Panc1 (cell line): ENCODE data around the gene CHRNB1. TPM values are rescaled to one million over a fixed set of nuclear protein-coding genes. Genes with fewer than 3 reads are reported as not detected.

Experiments
- ATAC-seq: fragments of 200-7000 bp; cut with Tn5 transposase; 2 replicates; pipeline ENCODE4 v1.9.1; 2020; ENCODE audit warnings: mild to moderate bottlenecking, moderate library complexity
- BruUV-seq: library from RNA; stranded (reverse); fragments of 400-500 nt; replicated peaks from 2 replicates; lab custom pipeline; 2021; lab: Mats Ljungman, UMichigan
- CTCF ChIA-PET: fragments of 300-600 bp; sonication (Branson Sonifier 250); formaldehyde crosslinking; loops from one replicate; lab custom pipeline; 2022; ENCODE audit warnings: antibody characterized with exemption; lab: Charles Lee
- POLR2A ChIA-PET: fragments of 300-600 bp; sonication (Branson Sonifier 250); formaldehyde crosslinking; loops from one replicate; lab custom pipeline; 2022; ENCODE audit warnings: antibody characterized with exemption; lab: Charles Lee
- DNase-seq: peaks from one replicate; pipeline ENCODE4 v3.0.0-alpha.2; 2010; ENCODE audit warnings: low read depth, low spot score
- H3K27ac ChIP-seq: 2 replicates; pipeline ENCODE4 v1.5.1; 2011; ENCODE audit warnings: mild to moderate bottlenecking, low read length, inconsistent platforms
- H3K27me3 ChIP-seq: fragments of 200-500 bp; sonication (Bioruptor generic); 2 replicates; pipeline ENCODE4 v1.6.0; 2014; ENCODE audit warnings: low read length, inconsistent platforms; ENCODE audit not compliant: control insufficient read depth, insufficient read depth
- H3K36me3 ChIP-seq: fragments of 200-500 bp; sonication (Bioruptor generic); 2 replicates; pipeline ENCODE4 v1.5.1; 2014; ENCODE audit warnings: inconsistent platforms, mild to moderate bottlenecking, low read length, moderate library complexity; ENCODE audit not compliant: control insufficient read depth, insufficient read depth
- H3K4me1 ChIP-seq: 2 replicates; pipeline ENCODE4 v1.5.1; 2011; ENCODE audit warnings: inconsistent platforms, mild to moderate bottlenecking, low read length, moderate library complexity; ENCODE audit not compliant: control insufficient read depth, insufficient read depth
- H3K4me3 ChIP-seq, 2 experiments: 2 replicates each; pipeline ENCODE4 v1.5.1; 2011 to 2012; ENCODE audit warnings: low read depth in 2 of 2, low read length in 2 of 2, mild to moderate bottlenecking in 2 of 2, inconsistent platforms in 1 of 2, moderate library complexity in 1 of 2
- H3K9me3 ChIP-seq: fragments of 200-500 bp; sonication (Bioruptor generic); 2 replicates; pipeline ENCODE4 v1.5.1; 2014; ENCODE audit warnings: low read depth, mild to moderate bottlenecking, inconsistent platforms, low read length, moderate library complexity; ENCODE audit not compliant: control insufficient read depth, insufficient read depth
- POLR2AphosphoS5 ChIP-seq: IDR thresholded peaks from 2 replicates; pipeline ENCODE4 v1.6.1; 2012; ENCODE audit warnings: mild to moderate bottlenecking, low read depth, low read length, moderate library complexity
- SIN3A ChIP-seq: IDR thresholded peaks from 2 replicates; pipeline ENCODE4 v1.6.1; 2012; ENCODE audit warnings: low read depth, mild to moderate bottlenecking, low read length, moderate library complexity, borderline replicate concordance; ENCODE audit not compliant: insufficient read depth
- TCF7L2 ChIP-seq: IDR thresholded peaks from 2 replicates; pipeline ENCODE4 v1.6.1; 2011; ENCODE audit warnings: mild to moderate bottlenecking, low read depth, low read length, inconsistent platforms
- in situ Hi-C: cut with HindIII; loops from 2 replicates; pipeline ENCODE4 v1.10.0; 2016; ENCODE audit warnings: low sequenced_read_pairs, low pct_unique_long_range_greater_than_20kb
- intact Hi-C: fragments of 100-400 bp; cut with micrococcal nuclease; formaldehyde crosslinking; loops from one replicate; pipeline ENCODE4 v1.10.0; 2022; ENCODE audit not compliant: unreplicated experiment
- total RNA-seq: library from RNA; stranded (reverse); gene quantifications from one replicate; pipeline ENCODE4 v1.2.1, GENCODE V29; 2021; ENCODE audit not compliant: unreplicated experiment
- TF ChIP-seq, protein P1 (sequence below), 2 experiments: IDR thresholded peaks; 2 replicates each; pipeline ENCODE4 v1.6.1; 2011 to 2012; ENCODE audit warnings: low read depth in 2 of 2, control low read depth in 1 of 2, low read length in 1 of 2, mild to moderate bottlenecking in 1 of 2, moderate library complexity in 1 of 2; ENCODE audit not compliant: insufficient read depth in 1 of 2
- TF ChIP-seq, protein P2 (sequence below): fragments of 450-650 bp; IDR thresholded peaks from 2 replicates; pipeline ENCODE4 v1.5.1; 2017; ENCODE audit warnings: mild to moderate bottlenecking

The CHRNB1 gene
- total RNA-seq, 1 experiment from 2014 or later, result 14.3 TPM

DNA sequence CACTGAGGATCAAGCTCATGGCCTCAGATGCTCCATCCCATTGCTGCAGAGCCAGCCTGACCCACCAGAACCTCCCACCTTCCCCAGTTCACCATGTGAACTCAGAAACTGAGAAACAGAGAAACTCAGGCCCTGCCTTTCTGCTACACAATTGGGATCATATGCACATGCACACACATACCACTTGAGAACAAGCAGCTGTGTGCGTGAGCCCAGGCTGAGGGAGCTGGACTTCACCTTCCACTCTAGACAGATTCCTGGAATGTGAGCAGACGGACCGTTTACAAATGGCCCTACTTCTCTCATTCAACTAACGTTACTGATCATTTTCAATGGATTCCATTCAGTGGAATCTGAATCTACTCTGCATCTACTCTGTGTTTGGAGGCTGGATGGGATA lies 21.2 kb upstream of the CHRNB1 start:
- ChIA-PET POLR2A (no interaction called here), CTCF (interaction anchor here (0.6 to 1.0 kb wide), 3 partner anchors 56 to 104 kb away, joined by 3 to 5 read pairs (median 4); no protein-coding TSS in a partner anchor)
- in situ Hi-C loops (no loop called here), intact Hi-C loops (no loop called here)
- no peak overlapping the region for H3K4me3 ChIP-seq
- H3K27ac ChIP-seq, result no peak overlapping the region
- ATAC-seq (no peak), DNase-seq (no peak)
- H3K4me1 ChIP-seq, result no peaks in the 10 kb centered on the region
- TF ChIP-seq SIN3A (no peak), TCF7L2 (no peak), POLR2AphosphoS5 (no peak)
- TF ChIP-seq, protein P1, sequence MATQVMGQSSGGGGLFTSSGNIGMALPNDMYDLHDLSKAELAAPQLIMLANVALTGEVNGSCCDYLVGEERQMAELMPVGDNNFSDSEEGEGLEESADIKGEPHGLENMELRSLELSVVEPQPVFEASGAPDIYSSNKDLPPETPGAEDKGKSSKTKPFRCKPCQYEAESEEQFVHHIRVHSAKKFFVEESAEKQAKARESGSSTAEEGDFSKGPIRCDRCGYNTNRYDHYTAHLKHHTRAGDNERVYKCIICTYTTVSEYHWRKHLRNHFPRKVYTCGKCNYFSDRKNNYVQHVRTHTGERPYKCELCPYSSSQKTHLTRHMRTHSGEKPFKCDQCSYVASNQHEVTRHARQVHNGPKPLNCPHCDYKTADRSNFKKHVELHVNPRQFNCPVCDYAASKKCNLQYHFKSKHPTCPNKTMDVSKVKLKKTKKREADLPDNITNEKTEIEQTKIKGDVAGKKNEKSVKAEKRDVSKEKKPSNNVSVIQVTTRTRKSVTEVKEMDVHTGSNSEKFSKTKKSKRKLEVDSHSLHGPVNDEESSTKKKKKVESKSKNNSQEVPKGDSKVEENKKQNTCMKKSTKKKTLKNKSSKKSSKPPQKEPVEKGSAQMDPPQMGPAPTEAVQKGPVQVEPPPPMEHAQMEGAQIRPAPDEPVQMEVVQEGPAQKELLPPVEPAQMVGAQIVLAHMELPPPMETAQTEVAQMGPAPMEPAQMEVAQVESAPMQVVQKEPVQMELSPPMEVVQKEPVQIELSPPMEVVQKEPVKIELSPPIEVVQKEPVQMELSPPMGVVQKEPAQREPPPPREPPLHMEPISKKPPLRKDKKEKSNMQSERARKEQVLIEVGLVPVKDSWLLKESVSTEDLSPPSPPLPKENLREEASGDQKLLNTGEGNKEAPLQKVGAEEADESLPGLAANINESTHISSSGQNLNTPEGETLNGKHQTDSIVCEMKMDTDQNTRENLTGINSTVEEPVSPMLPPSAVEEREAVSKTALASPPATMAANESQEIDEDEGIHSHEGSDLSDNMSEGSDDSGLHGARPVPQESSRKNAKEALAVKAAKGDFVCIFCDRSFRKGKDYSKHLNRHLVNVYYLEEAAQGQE (IDR thresholded peaks at IDR 0.05; ENCODE audit: insufficient read depth in 1 of 2, low read depth in 2 of 2, low read length in 1 of 2), result no peak
- TF ChIP-seq, protein P2, sequence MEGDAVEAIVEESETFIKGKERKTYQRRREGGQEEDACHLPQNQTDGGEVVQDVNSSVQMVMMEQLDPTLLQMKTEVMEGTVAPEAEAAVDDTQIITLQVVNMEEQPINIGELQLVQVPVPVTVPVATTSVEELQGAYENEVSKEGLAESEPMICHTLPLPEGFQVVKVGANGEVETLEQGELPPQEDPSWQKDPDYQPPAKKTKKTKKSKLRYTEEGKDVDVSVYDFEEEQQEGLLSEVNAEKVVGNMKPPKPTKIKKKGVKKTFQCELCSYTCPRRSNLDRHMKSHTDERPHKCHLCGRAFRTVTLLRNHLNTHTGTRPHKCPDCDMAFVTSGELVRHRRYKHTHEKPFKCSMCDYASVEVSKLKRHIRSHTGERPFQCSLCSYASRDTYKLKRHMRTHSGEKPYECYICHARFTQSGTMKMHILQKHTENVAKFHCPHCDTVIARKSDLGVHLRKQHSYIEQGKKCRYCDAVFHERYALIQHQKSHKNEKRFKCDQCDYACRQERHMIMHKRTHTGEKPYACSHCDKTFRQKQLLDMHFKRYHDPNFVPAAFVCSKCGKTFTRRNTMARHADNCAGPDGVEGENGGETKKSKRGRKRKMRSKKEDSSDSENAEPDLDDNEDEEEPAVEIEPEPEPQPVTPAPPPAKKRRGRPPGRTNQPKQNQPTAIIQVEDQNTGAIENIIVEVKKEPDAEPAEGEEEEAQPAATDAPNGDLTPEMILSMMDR, result no peak
- no TSS peak for BruUV-seq
- H3K36me3 ChIP-seq, result no peaks in the 10 kb centered on the region
- no peaks in the 10 kb centered on the region for H3K9me3 ChIP-seq
- H3K27me3 ChIP-seq, result no peaks in the 10 kb centered on the region

DNA sequence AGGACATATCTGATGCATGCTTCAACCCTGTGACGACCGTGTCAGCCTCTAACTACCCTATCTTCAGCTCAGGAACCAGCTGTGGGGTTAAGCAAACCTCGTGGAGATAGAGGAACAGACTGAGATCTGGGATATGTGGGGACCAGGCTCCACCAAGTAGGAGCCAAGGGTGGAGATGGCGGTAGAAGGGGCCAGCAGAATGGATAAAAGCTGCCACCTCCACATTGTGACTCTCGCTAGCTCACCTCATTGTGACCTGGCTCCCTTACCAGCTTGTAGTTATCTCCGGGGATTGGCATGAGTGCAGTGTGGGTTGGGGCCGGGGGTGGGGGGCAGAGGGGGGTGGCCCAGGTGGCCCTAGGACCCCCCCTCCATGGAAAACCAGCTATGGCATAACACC lies 19.5 kb upstream of the CHRNB1 start, which contains the start of gene SPEM2:
Gene SPEM2, plus strand, starts transcription at position 301 of the 400 bp plus-strand sequence. Its CDS starts 73 bp downstream, at position 374.
- Histone ChIP-seq H3K36me3 (no peaks in the 10 kb centered on the region), H3K27me3 (no peaks in the 10 kb centered on the region), H3K9me3 (no peaks in the 10 kb centered on the region), H3K4me1 (no peaks in the 10 kb centered on the region), H3K4me3 (no peak within 1 kb of the TSS), H3K27ac (no peak within 1 kb of the TSS)
- DNase-seq, result no peak
- CTCF ChIA-PET, result no interaction called here
- POLR2A ChIA-PET, result no interaction called here
- intact Hi-C loops, result no loop called here
- TF ChIP-seq POLR2AphosphoS5 (no peak), SIN3A (no peak), TCF7L2 (no peak)
- TF ChIP-seq, protein P2, result no peak
- TF ChIP-seq, protein P1 (IDR thresholded peaks at IDR 0.05; ENCODE audit: insufficient read depth in 1 of 2, low read depth in 2 of 2, low read length in 1 of 2), result no peak
- BruUV-seq, result no TSS peak
- in situ Hi-C loops, result no loop called here
- ATAC-seq, result no peak
